ENCODE data around the gene TUT7.

Gene TUT7

GRCh38 chr9:86281593-86282076, 72.6 kb downstream of the TUT7 start:
- TF ChIP-seq REST (IDR thresholded peaks at IDR 0.05; ENCODE audit: insufficient read depth in 1 of 2, low read depth in 2 of 2, low read length in 2 of 2): no peak

- TF ChIP-seq POLR2AphosphoS5 (IDR thresholded peaks at IDR 0.05; ENCODE audit: low read depth, low read length) (no peak), FOXP2 (optimal IDR thresholded peaks at IDR 0.05; ENCODE audit: borderline replicate concordance, extremely low read depth, extremely low read length, insufficient read depth) (no peak), SIN3A (IDR thresholded peaks at IDR 0.05; ENCODE audit: borderline replicate concordance, insufficient read depth, low read length) (no peak), REST (IDR thresholded peaks at IDR 0.05; ENCODE audit: insufficient read depth in 1 of 2, low read depth in 2 of 2, low read length in 2 of 2) (no peak), TAF1 (IDR thresholded peaks at IDR 0.05; ENCODE audit: borderline replicate concordance, insufficient read depth, low read length) (no peak)
These were observed 73.6 kb downstream of the TUT7 start for GRCh38 chr9:86280580-86280979.

GRCh38 chr9:86279839-86280238, 74.4 kb downstream of the TUT7 start:
- TF ChIP-seq POLR2AphosphoS5 (IDR thresholded peaks at IDR 0.05; ENCODE audit: low read depth, low read length): no peak

GRCh38 chr9:86277072-86277471, 77.1 kb downstream of the TUT7 start:
- TF ChIP-seq REST (IDR thresholded peaks at IDR 0.05; ENCODE audit: insufficient read depth in 1 of 2, low read depth in 2 of 2, low read length in 2 of 2) (no peak), POLR2AphosphoS5 (IDR thresholded peaks at IDR 0.05; ENCODE audit: low read depth, low read length) (no peak), TAF1 (IDR thresholded peaks at IDR 0.05; ENCODE audit: borderline replicate concordance, insufficient read depth, low read length) (no peak), SIN3A (IDR thresholded peaks at IDR 0.05; ENCODE audit: borderline replicate concordance, insufficient read depth, low read length) (no peak), FOXP2 (optimal IDR thresholded peaks at IDR 0.05; ENCODE audit: borderline replicate concordance, extremely low read depth, extremely low read length, insufficient read depth) (no peak)

GRCh38 chr9:86275962-86276361, 78.2 kb downstream of the TUT7 start:
- no peak for TF ChIP-seq FOXP2 (optimal IDR thresholded peaks at IDR 0.05; ENCODE audit: borderline replicate concordance, extremely low read depth, extremely low read length, insufficient read depth)
- TF ChIP-seq TAF1 (IDR thresholded peaks at IDR 0.05; ENCODE audit: borderline replicate concordance, insufficient read depth, low read length): no peak
- no peak for TF ChIP-seq SIN3A (IDR thresholded peaks at IDR 0.05; ENCODE audit: borderline replicate concordance, insufficient read depth, low read length)
- no peak for TF ChIP-seq POLR2AphosphoS5 (IDR thresholded peaks at IDR 0.05; ENCODE audit: low read depth, low read length)
- TF ChIP-seq REST (IDR thresholded peaks at IDR 0.05; ENCODE audit: insufficient read depth in 1 of 2, low read depth in 2 of 2, low read length in 2 of 2): no peak

Measured in PFSK-1 (cell line).